ENCODE data around the gene METRN.
A peak's percentile ranks its signal among the peaks of the same experiment; 100 is the strongest.

- TF ChIP-seq CSDC2 (CRISPR knock-in tag; IDR thresholded peaks at IDR 0.05) (no peak), PPARA (CRISPR knock-in tag; IDR thresholded peaks at IDR 0.05; ENCODE audit: borderline replicate concordance) (no peak), SNAI2 (CRISPR knock-in tag; IDR thresholded peaks at IDR 0.05) (no peak), PATZ1 (CRISPR knock-in tag; IDR thresholded peaks at IDR 0.05; ENCODE audit: borderline replicate concordance) (no peak), ZFP30 (CRISPR knock-in tag; IDR thresholded peaks at IDR 0.05) (no peak), RARB (CRISPR knock-in tag; IDR thresholded peaks at IDR 0.05) (no peak), ZFP3 (CRISPR knock-in tag; IDR thresholded peaks at IDR 0.05) (0 out of 2 replicates have a peak, but pooled peaks have one; percentile 13), ZNF8 (CRISPR knock-in tag; IDR thresholded peaks at IDR 0.05) (no peak), ZNF70 (CRISPR knock-in tag; IDR thresholded peaks at IDR 0.05) (0 out of 2 replicates have a peak, but pooled peaks have one; percentile 53), TOX (CRISPR knock-in tag; IDR thresholded peaks at IDR 0.05; ENCODE audit: borderline replicate concordance) (no peak), ESRRG (CRISPR knock-in tag; IDR thresholded peaks at IDR 0.05) (no peak)
- TF ChIP-seq, protein P1, sequence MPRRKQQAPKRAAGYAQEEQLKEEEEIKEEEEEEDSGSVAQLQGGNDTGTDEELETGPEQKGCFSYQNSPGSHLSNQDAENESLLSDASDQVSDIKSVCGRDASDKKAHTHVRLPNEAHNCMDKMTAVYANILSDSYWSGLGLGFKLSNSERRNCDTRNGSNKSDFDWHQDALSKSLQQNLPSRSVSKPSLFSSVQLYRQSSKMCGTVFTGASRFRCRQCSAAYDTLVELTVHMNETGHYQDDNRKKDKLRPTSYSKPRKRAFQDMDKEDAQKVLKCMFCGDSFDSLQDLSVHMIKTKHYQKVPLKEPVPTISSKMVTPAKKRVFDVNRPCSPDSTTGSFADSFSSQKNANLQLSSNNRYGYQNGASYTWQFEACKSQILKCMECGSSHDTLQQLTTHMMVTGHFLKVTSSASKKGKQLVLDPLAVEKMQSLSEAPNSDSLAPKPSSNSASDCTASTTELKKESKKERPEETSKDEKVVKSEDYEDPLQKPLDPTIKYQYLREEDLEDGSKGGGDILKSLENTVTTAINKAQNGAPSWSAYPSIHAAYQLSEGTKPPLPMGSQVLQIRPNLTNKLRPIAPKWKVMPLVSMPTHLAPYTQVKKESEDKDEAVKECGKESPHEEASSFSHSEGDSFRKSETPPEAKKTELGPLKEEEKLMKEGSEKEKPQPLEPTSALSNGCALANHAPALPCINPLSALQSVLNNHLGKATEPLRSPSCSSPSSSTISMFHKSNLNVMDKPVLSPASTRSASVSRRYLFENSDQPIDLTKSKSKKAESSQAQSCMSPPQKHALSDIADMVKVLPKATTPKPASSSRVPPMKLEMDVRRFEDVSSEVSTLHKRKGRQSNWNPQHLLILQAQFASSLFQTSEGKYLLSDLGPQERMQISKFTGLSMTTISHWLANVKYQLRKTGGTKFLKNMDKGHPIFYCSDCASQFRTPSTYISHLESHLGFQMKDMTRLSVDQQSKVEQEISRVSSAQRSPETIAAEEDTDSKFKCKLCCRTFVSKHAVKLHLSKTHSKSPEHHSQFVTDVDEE (CRISPR knock-in tag; IDR thresholded peaks at IDR 0.05) = no peak
Observed at GRCh38 chr16:714079-714478, 839 bp upstream of the METRN start.
